Type B pancreatic cell (in vitro differentiated cells): ENCODE measurements around the gene CEP164. TPM values are rescaled to one million over a fixed set of nuclear protein-coding genes. Genes with fewer than 3 reads are reported as not detected.

Experiments
- DNase-seq: peaks from one replicate; pipeline ENCODE4 v3.0.0; 2021; ENCODE audit warnings: mixed read lengths; ENCODE audit not compliant: unreplicated experiment; ENCODE audit errors: extremely low spot score
- H3K27ac Mint-ChIP-seq: 2 replicates; pipeline ENCODE4 v1.8.0; 2021; ENCODE audit warnings: mild to moderate bottlenecking, mixed read lengths
- H3K27me3 Mint-ChIP-seq: 2 replicates; pipeline ENCODE4 v1.8.0; 2021; ENCODE audit warnings: mixed read lengths
- H3K36me3 Mint-ChIP-seq: 2 replicates; pipeline ENCODE4 v1.8.0; 2021; ENCODE audit warnings: mixed read lengths
- H3K4me1 Mint-ChIP-seq: one replicate; pipeline ENCODE4 v1.8.0; 2021; ENCODE audit warnings: mixed read lengths; ENCODE audit not compliant: unreplicated experiment
- H3K4me3 Mint-ChIP-seq: 2 replicates; pipeline ENCODE4 v1.8.0; 2021; ENCODE audit warnings: mild to moderate bottlenecking, mixed read lengths
- H3K9me3 Mint-ChIP-seq: 2 replicates; pipeline ENCODE4 v1.8.0; 2021; ENCODE audit warnings: mixed read lengths
- long read RNA-seq: library from polyadenylated mRNA; unstranded; transcript quantifications from one replicate; pipeline ENCODE4 v2.0.0, GENCODE V29; 2020
- total RNA-seq: library from RNA; stranded (reverse); gene quantifications from 2 replicates; pipeline ENCODE4 v1.2.1, GENCODE V29; 2021; ENCODE audit warnings: low replicate concordance
- TF ChIP-seq, protein P1 (sequence below): fragments of 200-600 bp; sonication (generic); conservative IDR thresholded peaks from 2 replicates; pipeline ENCODE4 v1.5.0; 2021; ENCODE audit warnings: antibody characterized with exemption, mild to moderate bottlenecking

Gene CEP164
- total RNA-seq = 28.0 and 42.1 TPM in 2 replicates
- long read RNA-seq, partial matches to known transcripts = 0 of 2 reads
- long read RNA-seq, other reads (novel, unspliced or antisense) = 1 of 2 reads

DNA sequence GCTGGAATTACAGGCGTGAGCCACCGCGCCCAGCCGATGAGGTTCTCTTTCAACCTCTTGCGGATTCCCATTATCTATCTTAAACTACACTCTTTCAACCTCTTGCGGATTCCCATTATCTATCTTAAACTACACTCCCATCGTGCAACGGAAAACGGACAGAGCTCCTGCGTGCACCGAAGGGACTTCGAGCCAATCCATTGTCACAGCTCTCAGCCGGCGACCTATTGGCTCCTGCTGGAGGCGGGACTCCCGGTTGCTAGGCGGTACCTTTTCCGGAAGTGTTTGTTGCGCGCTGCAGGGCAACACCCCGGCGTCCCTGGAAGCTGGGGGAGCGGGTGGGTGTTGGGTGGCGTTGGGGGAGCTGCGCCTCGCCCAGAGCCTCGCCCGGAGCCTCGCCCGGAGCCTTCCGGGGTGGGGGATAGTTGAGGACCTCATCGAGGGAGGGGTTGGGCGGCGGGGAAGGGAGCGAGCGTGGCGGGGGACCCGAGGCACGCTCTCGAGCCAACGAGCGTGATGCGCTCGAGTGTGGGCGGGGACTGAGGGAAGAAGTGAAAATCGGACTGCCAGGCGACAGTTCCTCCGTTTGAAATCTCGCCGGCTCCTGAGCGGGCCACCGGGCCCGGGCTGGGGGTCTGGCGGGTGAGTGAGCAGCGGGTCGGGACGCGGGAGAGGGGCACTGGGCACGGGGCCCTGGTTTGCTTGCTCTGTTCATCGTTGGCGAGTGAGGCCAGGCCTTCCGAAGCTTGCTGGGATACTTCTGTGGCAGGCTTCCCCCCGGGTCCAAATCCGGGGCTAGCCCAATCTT, at the start of gene CEP164:
Gene CEP164, plus strand, starts transcription at position 288 of the 808 bp plus-strand sequence. CDS start 10,733 bp downstream, outside the sequence.
- H3K36me3 Mint-ChIP-seq = no peaks in the 10 kb centered on the region
- no peaks in the 10 kb centered on the region for H3K9me3 Mint-ChIP-seq
- TF ChIP-seq, protein P1, sequence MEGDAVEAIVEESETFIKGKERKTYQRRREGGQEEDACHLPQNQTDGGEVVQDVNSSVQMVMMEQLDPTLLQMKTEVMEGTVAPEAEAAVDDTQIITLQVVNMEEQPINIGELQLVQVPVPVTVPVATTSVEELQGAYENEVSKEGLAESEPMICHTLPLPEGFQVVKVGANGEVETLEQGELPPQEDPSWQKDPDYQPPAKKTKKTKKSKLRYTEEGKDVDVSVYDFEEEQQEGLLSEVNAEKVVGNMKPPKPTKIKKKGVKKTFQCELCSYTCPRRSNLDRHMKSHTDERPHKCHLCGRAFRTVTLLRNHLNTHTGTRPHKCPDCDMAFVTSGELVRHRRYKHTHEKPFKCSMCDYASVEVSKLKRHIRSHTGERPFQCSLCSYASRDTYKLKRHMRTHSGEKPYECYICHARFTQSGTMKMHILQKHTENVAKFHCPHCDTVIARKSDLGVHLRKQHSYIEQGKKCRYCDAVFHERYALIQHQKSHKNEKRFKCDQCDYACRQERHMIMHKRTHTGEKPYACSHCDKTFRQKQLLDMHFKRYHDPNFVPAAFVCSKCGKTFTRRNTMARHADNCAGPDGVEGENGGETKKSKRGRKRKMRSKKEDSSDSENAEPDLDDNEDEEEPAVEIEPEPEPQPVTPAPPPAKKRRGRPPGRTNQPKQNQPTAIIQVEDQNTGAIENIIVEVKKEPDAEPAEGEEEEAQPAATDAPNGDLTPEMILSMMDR = no peak
- peak; percentile 92 for DNase-seq
- no peaks in the 10 kb centered on the region for H3K27me3 Mint-ChIP-seq
- H3K4me1 Mint-ChIP-seq = no peaks in the 10 kb centered on the region
- H3K4me3 Mint-ChIP-seq = peak within 1 kb of the TSS; percentile 80
- peak within 1 kb of the TSS; percentile 24 for H3K27ac Mint-ChIP-seq

DNA sequence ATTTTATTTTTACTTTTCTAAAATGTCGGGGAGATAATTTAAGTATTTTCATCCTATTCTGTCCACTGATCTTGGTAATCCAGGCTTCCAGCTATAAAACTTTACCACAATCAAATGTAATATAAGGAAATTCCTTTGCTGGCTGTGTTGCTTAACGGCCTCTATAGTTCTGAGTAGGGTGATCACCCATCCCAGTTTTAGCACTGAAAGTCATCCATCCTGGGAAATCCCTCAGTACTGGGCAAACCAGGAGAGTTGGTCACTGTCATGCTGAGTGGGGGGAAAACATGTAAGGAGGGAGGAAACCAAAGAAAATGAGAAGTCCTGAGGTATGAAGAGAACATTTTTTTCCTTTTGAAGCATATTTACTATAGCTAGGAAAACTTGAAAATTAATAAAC, 49.3 kb upstream of the CEP164 start:
- no peaks in the 10 kb centered on the region for H3K27me3 Mint-ChIP-seq
- TF ChIP-seq, protein P1 = no peak
- no peak for DNase-seq
- H3K9me3 Mint-ChIP-seq = no peaks in the 10 kb centered on the region
- peaks cover 35% of the 10 kb centered on the region for H3K36me3 Mint-ChIP-seq
- no peaks in the 10 kb centered on the region for H3K4me1 Mint-ChIP-seq
- H3K27ac Mint-ChIP-seq = no peak overlapping the region
- no peak overlapping the region for H3K4me3 Mint-ChIP-seq

GRCh38 chr11:117279711-117280376, 47.8 kb upstream of the CEP164 start:
- H3K4me3 Mint-ChIP-seq = no peak overlapping the region
- no peaks in the 10 kb centered on the region for H3K4me1 Mint-ChIP-seq
- TF ChIP-seq, protein P1 = no peak
- peaks cover 31% of the 10 kb centered on the region for H3K36me3 Mint-ChIP-seq
- no peaks in the 10 kb centered on the region for H3K9me3 Mint-ChIP-seq
- DNase-seq = no peak
- H3K27me3 Mint-ChIP-seq = no peaks in the 10 kb centered on the region
- H3K27ac Mint-ChIP-seq = no peak overlapping the region

DNA sequence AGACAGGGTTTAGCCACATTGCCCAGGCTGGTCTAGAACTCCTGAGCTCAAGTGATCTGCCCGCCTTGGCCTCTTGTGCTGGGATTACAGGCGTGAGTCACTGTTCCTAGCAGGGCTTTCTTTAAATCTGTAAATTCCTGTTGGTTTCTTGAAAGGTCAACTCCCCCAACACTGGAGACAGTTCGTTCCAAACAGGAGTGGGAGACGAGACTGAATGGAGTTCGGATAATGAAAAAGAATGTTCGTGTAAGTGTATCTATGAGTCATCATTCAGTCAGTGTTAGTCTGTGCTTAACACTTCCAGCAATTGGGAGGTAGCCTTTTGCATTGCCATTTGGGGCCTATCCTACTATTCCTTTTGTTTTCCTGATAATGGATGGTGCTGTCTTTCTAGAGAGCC, 46.5 kb upstream of the CEP164 start:
- Mint-ChIP-seq H3K36me3 (peaks cover 25% of the 10 kb centered on the region), H3K9me3 (no peaks in the 10 kb centered on the region), H3K27me3 (no peaks in the 10 kb centered on the region), H3K4me1 (no peaks in the 10 kb centered on the region), H3K27ac (no peak overlapping the region), H3K4me3 (no peak overlapping the region)
- TF ChIP-seq, protein P1 = no peak
- DNase-seq = no peak

GRCh38 chr11:117281869-117282268, 45.8 kb upstream of the CEP164 start:
- H3K27ac Mint-ChIP-seq = no peak overlapping the region

More at GRCh38 chr11:117281869-117282268, 45.8 kb upstream of the CEP164 start:
- DNase-seq = peak; percentile 63
- TF ChIP-seq, protein P1 = no peak
- Mint-ChIP-seq H3K27me3 (no peaks in the 10 kb centered on the region), H3K36me3 (peaks cover 25% of the 10 kb centered on the region), H3K4me1 (no peaks in the 10 kb centered on the region), H3K4me3 (no peak overlapping the region), H3K9me3 (no peaks in the 10 kb centered on the region)
